ENCODE results near the gene KLF5.

Gene KLF5

GRCh38 chr13:73119612-73120011, 60.8 kb downstream of the KLF5 start:
- TF ChIP-seq YY1 (IDR thresholded peaks at IDR 0.05; ENCODE audit: low read depth) (no peak), FOXM1 (IDR thresholded peaks at IDR 0.05; ENCODE audit: borderline replicate concordance, low read depth) (no peak), TEAD4 (IDR thresholded peaks at IDR 0.05) (no peak), TCF12 (IDR thresholded peaks at IDR 0.05; ENCODE audit: low read depth) (no peak), USF1 (IDR thresholded peaks at IDR 0.05) (no peak), CREB1 (IDR thresholded peaks at IDR 0.05; ENCODE audit: low read depth) (no peak), TAF1 (IDR thresholded peaks at IDR 0.05; ENCODE audit: low read depth) (no peak), ZBTB7A (IDR thresholded peaks at IDR 0.05; ENCODE audit: low read depth) (no peak), EGR1 (IDR thresholded peaks at IDR 0.05) (no peak), RAD21 (IDR thresholded peaks at IDR 0.05; ENCODE audit: low read depth) (no peak), NFIC (IDR thresholded peaks at IDR 0.05) (no peak), REST (IDR thresholded peaks at IDR 0.05; ENCODE audit: low read depth) (no peak), CEBPB (IDR thresholded peaks at IDR 0.05) (no peak), MAX (IDR thresholded peaks at IDR 0.05) (no peak), EP300 (IDR thresholded peaks at IDR 0.05; ENCODE audit: borderline replicate concordance) (no peak)
